HL-60 (cell line): Measurements from ENCODE around the gene PDIA4.

Source experiments
- CTCF ChIP-seq: IDR thresholded peaks from one replicate; pipeline ENCODE4 v1.5.1; 2011; ENCODE audit warnings: low read length, control low read depth, inconsistent platforms; ENCODE audit not compliant: insufficient read depth
- POLR2AphosphoS5 ChIP-seq: IDR thresholded peaks from 2 replicates; pipeline ENCODE4 v1.6.1; 2012; ENCODE audit warnings: low read depth
- TF ChIP-seq, protein P1 (sequence below): IDR thresholded peaks from 2 replicates; pipeline ENCODE4 v1.6.1; 2012; ENCODE audit warnings: low read depth; ENCODE audit not compliant: insufficient replicate concordance

- TF ChIP-seq CTCF = no peak
- no peak for TF ChIP-seq POLR2AphosphoS5
- TF ChIP-seq, protein P1, sequence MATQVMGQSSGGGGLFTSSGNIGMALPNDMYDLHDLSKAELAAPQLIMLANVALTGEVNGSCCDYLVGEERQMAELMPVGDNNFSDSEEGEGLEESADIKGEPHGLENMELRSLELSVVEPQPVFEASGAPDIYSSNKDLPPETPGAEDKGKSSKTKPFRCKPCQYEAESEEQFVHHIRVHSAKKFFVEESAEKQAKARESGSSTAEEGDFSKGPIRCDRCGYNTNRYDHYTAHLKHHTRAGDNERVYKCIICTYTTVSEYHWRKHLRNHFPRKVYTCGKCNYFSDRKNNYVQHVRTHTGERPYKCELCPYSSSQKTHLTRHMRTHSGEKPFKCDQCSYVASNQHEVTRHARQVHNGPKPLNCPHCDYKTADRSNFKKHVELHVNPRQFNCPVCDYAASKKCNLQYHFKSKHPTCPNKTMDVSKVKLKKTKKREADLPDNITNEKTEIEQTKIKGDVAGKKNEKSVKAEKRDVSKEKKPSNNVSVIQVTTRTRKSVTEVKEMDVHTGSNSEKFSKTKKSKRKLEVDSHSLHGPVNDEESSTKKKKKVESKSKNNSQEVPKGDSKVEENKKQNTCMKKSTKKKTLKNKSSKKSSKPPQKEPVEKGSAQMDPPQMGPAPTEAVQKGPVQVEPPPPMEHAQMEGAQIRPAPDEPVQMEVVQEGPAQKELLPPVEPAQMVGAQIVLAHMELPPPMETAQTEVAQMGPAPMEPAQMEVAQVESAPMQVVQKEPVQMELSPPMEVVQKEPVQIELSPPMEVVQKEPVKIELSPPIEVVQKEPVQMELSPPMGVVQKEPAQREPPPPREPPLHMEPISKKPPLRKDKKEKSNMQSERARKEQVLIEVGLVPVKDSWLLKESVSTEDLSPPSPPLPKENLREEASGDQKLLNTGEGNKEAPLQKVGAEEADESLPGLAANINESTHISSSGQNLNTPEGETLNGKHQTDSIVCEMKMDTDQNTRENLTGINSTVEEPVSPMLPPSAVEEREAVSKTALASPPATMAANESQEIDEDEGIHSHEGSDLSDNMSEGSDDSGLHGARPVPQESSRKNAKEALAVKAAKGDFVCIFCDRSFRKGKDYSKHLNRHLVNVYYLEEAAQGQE = no peak
Observed at GRCh38 chr7:149009527-149009926, 18.8 kb downstream of the PDIA4 start.
